ENCODE results near the gene ABCC1. TPM values are rescaled to one million over a fixed set of nuclear protein-coding genes. Genes with fewer than 3 reads are reported as not detected.

ABCC1 gene
- total RNA-seq, 1 experiment from 2014 or later = 23.6 TPM

GRCh38 chr16:16113076-16113475, 163.7 kb downstream of the ABCC1 start:
- Histone ChIP-seq H3K27me3 (ENCODE audit: low read length) (no peaks in the 10 kb centered on the region), H3K27ac (ENCODE audit: low read length) (no peak overlapping the region), H3K4me3 (ENCODE audit: low read length) (no peak overlapping the region), H3K4me1 (ENCODE audit: low read length) (no peaks in the 10 kb centered on the region), H4K20me1 (ENCODE audit: insufficient read depth, low read depth, low read length) (no peaks in the 10 kb centered on the region), H3K79me2 (ENCODE audit: low read length) (0 out of 2 replicates have a peak, but pooled peaks cover 2% of the 10 kb centered on the region), H3K36me3 (ENCODE audit: insufficient read depth, low read length) (peaks cover 81% of the 10 kb centered on the region), H2AFZ (ENCODE audit: low read length) (no peak overlapping the region), H3K9ac (ENCODE audit: low read length) (no peak overlapping the region), H3K9me2 (replicated peaks; ENCODE audit: insufficient read depth, low read length) (no peaks in the 10 kb centered on the region), H3K9me3 (ENCODE audit: low read length) (peaks cover 6% of the 10 kb centered on the region; the same call in 1 of the 2 replicates), H3K4me2 (ENCODE audit: low read depth, low read length, poor library complexity, severe bottlenecking) (no peak overlapping the region)
- no peak for DNase-seq

GRCh38 chr16:16116841-16117240, 167.4 kb downstream of the ABCC1 start:
- Histone ChIP-seq H3K36me3 (ENCODE audit: insufficient read depth, low read length) (peaks cover 68% of the 10 kb centered on the region), H3K4me1 (ENCODE audit: low read length) (no peaks in the 10 kb centered on the region), H3K9me3 (ENCODE audit: low read length) (peaks cover 10% of the 10 kb centered on the region; the same call in 1 of the 2 replicates), H3K4me3 (ENCODE audit: low read length) (no peak overlapping the region), H3K27ac (ENCODE audit: low read length) (no peak overlapping the region), H3K9ac (ENCODE audit: low read length) (no peak overlapping the region), H3K79me2 (ENCODE audit: low read length) (0 out of 2 replicates have a peak, but pooled peaks cover 3% of the 10 kb centered on the region), H4K20me1 (ENCODE audit: insufficient read depth, low read depth, low read length) (no peaks in the 10 kb centered on the region), H3K27me3 (ENCODE audit: low read length) (no peaks in the 10 kb centered on the region), H2AFZ (ENCODE audit: low read length) (no peak overlapping the region), H3K4me2 (ENCODE audit: low read depth, low read length, poor library complexity, severe bottlenecking) (no peak overlapping the region), H3K9me2 (replicated peaks; ENCODE audit: insufficient read depth, low read length) (no peaks in the 10 kb centered on the region)
- no peak for DNase-seq

- H3K27ac ChIP-seq (ENCODE audit: low read length) = no peak overlapping the region
- DNase-seq = peak; percentile 63
- no peaks in the 10 kb centered on the region for H4K20me1 ChIP-seq (ENCODE audit: insufficient read depth, low read depth, low read length)
- H3K9ac ChIP-seq (ENCODE audit: low read length) = no peak overlapping the region
- no peaks in the 10 kb centered on the region for H3K9me2 ChIP-seq (replicated peaks; ENCODE audit: insufficient read depth, low read length)
- no peak overlapping the region for H3K4me3 ChIP-seq (ENCODE audit: low read length)
- H3K4me1 ChIP-seq (ENCODE audit: low read length) = no peaks in the 10 kb centered on the region
- H3K4me2 ChIP-seq (ENCODE audit: low read depth, low read length, poor library complexity, severe bottlenecking) = no peak overlapping the region
- H3K79me2 ChIP-seq (ENCODE audit: low read length) = 0 out of 2 replicates have a peak, but pooled peaks cover 3% of the 10 kb centered on the region
- no peak overlapping the region for H2AFZ ChIP-seq (ENCODE audit: low read length)
- H3K36me3 ChIP-seq (ENCODE audit: insufficient read depth, low read length) = peaks cover 57% of the 10 kb centered on the region
- peaks cover 10% of the 10 kb centered on the region; the same call in 1 of the 2 replicates for H3K9me3 ChIP-seq (ENCODE audit: low read length)
- H3K27me3 ChIP-seq (ENCODE audit: low read length) = no peaks in the 10 kb centered on the region
Observed at GRCh38 chr16:16118337-16118736, 168.9 kb downstream of the ABCC1 start.

DNA sequence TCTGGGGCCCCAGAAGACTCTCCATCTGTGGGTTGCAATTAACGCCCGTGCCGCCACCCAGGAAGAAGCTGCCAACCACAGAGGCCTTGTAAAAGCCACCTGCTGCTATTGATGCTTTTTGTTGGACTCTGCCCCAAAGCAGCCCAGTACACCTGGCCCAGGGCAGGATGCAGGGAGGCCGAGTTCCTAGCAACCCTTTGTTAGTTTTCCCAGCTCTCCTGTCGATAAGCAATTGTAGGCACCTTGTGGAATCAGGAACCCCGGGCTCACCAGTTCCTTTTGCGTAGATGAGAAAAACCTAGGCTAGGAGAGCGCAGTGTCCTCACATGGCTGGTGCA, 170.6 kb downstream of the ABCC1 start:
- H3K9me2 ChIP-seq (replicated peaks; ENCODE audit: insufficient read depth, low read length) = no peaks in the 10 kb centered on the region
- no peak overlapping the region for H3K27ac ChIP-seq (ENCODE audit: low read length)
- H4K20me1 ChIP-seq (ENCODE audit: insufficient read depth, low read depth, low read length) = no peaks in the 10 kb centered on the region
- peaks cover 10% of the 10 kb centered on the region; the same call in 1 of the 2 replicates for H3K9me3 ChIP-seq (ENCODE audit: low read length)
- 0 out of 2 replicates have a peak, but pooled peaks cover 3% of the 10 kb centered on the region for H3K79me2 ChIP-seq (ENCODE audit: low read length)
- no peaks in the 10 kb centered on the region for H3K27me3 ChIP-seq (ENCODE audit: low read length)
- peaks cover 60% of the 10 kb centered on the region for H3K36me3 ChIP-seq (ENCODE audit: insufficient read depth, low read length)
- no peak overlapping the region for H2AFZ ChIP-seq (ENCODE audit: low read length)
- no peak for DNase-seq
- no peak overlapping the region for H3K9ac ChIP-seq (ENCODE audit: low read length)
- no peak overlapping the region for H3K4me2 ChIP-seq (ENCODE audit: low read depth, low read length, poor library complexity, severe bottlenecking)
- no peak overlapping the region for H3K4me3 ChIP-seq (ENCODE audit: low read length)
- no peaks in the 10 kb centered on the region for H3K4me1 ChIP-seq (ENCODE audit: low read length)

DNA sequence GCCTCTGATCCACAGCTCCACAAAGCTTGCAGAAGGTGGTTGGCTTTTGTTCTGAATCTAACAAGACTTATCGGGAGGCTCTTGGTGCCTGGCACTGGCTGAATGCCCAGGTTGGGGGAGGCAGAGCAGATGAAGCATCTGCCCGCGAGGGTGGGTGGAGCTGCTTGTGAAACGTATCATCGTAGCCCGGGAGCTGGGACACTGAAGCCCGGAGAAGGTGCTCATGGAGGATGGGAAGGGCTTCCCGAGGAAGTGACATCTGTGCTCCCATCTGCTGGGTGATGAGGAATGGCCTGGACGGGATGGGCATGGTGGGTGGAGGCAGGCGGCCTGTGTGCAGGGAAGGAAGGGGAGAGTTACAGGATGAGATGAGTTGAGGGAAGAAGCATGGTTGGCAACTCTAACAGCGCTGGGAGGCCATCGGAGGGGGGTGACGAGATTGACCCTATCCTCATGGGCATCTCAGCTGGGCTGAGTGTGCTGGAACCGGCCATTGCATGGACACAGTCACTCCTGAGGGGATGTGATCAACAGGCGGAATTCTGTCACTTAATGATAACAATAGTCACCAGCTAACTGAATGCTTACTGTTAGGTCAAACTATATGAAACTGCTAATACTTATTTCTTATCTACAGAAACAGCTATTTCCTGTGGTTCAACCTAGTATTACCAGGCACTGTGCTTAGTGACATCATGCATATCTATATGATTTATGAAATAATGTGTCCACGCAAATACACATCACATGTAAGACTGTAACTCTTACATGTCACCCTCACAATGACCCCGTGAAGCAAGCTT, 171.2 kb downstream of the ABCC1 start:
- Histone ChIP-seq H3K9ac (ENCODE audit: low read length) (no peak overlapping the region), H3K36me3 (ENCODE audit: insufficient read depth, low read length) (peaks cover 56% of the 10 kb centered on the region), H3K4me3 (ENCODE audit: low read length) (no peak overlapping the region), H3K4me1 (ENCODE audit: low read length) (no peaks in the 10 kb centered on the region), H3K9me3 (ENCODE audit: low read length) (peaks cover 10% of the 10 kb centered on the region; the same call in 1 of the 2 replicates), H4K20me1 (ENCODE audit: insufficient read depth, low read depth, low read length) (no peaks in the 10 kb centered on the region), H3K27me3 (ENCODE audit: low read length) (no peaks in the 10 kb centered on the region), H3K79me2 (ENCODE audit: low read length) (0 out of 2 replicates have a peak, but pooled peaks cover 3% of the 10 kb centered on the region), H3K4me2 (ENCODE audit: low read depth, low read length, poor library complexity, severe bottlenecking) (no peak overlapping the region), H3K9me2 (replicated peaks; ENCODE audit: insufficient read depth, low read length) (no peaks in the 10 kb centered on the region), H2AFZ (ENCODE audit: low read length) (no peak overlapping the region), H3K27ac (ENCODE audit: low read length) (no peak overlapping the region)
- DNase-seq = no peak

- Histone ChIP-seq H2AFZ (ENCODE audit: low read length) (no peak overlapping the region), H3K27ac (ENCODE audit: low read length) (no peak overlapping the region), H3K4me1 (ENCODE audit: low read length) (no peaks in the 10 kb centered on the region), H3K27me3 (ENCODE audit: low read length) (no peaks in the 10 kb centered on the region), H3K79me2 (ENCODE audit: low read length) (0 out of 2 replicates have a peak, but pooled peaks cover 3% of the 10 kb centered on the region), H4K20me1 (ENCODE audit: insufficient read depth, low read depth, low read length) (no peaks in the 10 kb centered on the region), H3K4me2 (ENCODE audit: low read depth, low read length, poor library complexity, severe bottlenecking) (no peak overlapping the region), H3K9me3 (ENCODE audit: low read length) (peaks cover 10% of the 10 kb centered on the region; the same call in 1 of the 2 replicates), H3K4me3 (ENCODE audit: low read length) (no peak overlapping the region), H3K9me2 (replicated peaks; ENCODE audit: insufficient read depth, low read length) (no peaks in the 10 kb centered on the region), H3K9ac (ENCODE audit: low read length) (no peak overlapping the region), H3K36me3 (ENCODE audit: insufficient read depth, low read length) (peaks cover 51% of the 10 kb centered on the region)
- no peak for DNase-seq
Observed at GRCh38 chr16:16121185-16121727, 171.8 kb downstream of the ABCC1 start.

- H3K36me3 ChIP-seq (ENCODE audit: insufficient read depth, low read length) = peaks cover 42% of the 10 kb centered on the region
Observed at GRCh38 chr16:16122264-16122663, 172.8 kb downstream of the ABCC1 start.

GRCh38 chr16:16124438-16124837, 175.0 kb downstream of the ABCC1 start:
- peaks cover 35% of the 10 kb centered on the region for H3K36me3 ChIP-seq (ENCODE audit: insufficient read depth, low read length)
- H3K9me3 ChIP-seq (ENCODE audit: low read length) = no peaks in the 10 kb centered on the region; the same call in 1 of the 2 replicates
- H3K9me2 ChIP-seq (replicated peaks; ENCODE audit: insufficient read depth, low read length) = no peaks in the 10 kb centered on the region
- no peak overlapping the region for H3K4me3 ChIP-seq (ENCODE audit: low read length)
- H3K27me3 ChIP-seq (ENCODE audit: low read length) = no peaks in the 10 kb centered on the region
- no peak overlapping the region for H3K27ac ChIP-seq (ENCODE audit: low read length)
- DNase-seq = no peak
- H3K4me1 ChIP-seq (ENCODE audit: low read length) = no peaks in the 10 kb centered on the region
- H3K9ac ChIP-seq (ENCODE audit: low read length) = no peak overlapping the region
- peaks cover 6% of the 10 kb centered on the region; the same call in 1 of the 2 replicates for H3K79me2 ChIP-seq (ENCODE audit: low read length)
- H2AFZ ChIP-seq (ENCODE audit: low read length) = no peak overlapping the region
- H4K20me1 ChIP-seq (ENCODE audit: insufficient read depth, low read depth, low read length) = no peaks in the 10 kb centered on the region
- no peak overlapping the region for H3K4me2 ChIP-seq (ENCODE audit: low read depth, low read length, poor library complexity, severe bottlenecking)

More at GRCh38 chr16:16122264-16122663, 172.8 kb downstream of the ABCC1 start:
- Histone ChIP-seq H3K27me3 (ENCODE audit: low read length) (no peaks in the 10 kb centered on the region), H3K4me1 (ENCODE audit: low read length) (no peaks in the 10 kb centered on the region), H3K79me2 (ENCODE audit: low read length) (0 out of 2 replicates have a peak, but pooled peaks cover 3% of the 10 kb centered on the region), H3K9me2 (replicated peaks; ENCODE audit: insufficient read depth, low read length) (no peaks in the 10 kb centered on the region), H3K4me2 (ENCODE audit: low read depth, low read length, poor library complexity, severe bottlenecking) (no peak overlapping the region), H3K27ac (ENCODE audit: low read length) (no peak overlapping the region), H3K9ac (ENCODE audit: low read length) (no peak overlapping the region), H4K20me1 (ENCODE audit: insufficient read depth, low read depth, low read length) (no peaks in the 10 kb centered on the region), H3K4me3 (ENCODE audit: low read length) (no peak overlapping the region), H3K9me3 (ENCODE audit: low read length) (peaks cover 6% of the 10 kb centered on the region; the same call in 1 of the 2 replicates), H2AFZ (ENCODE audit: low read length) (no peak overlapping the region)
- DNase-seq = no peak

Measured in Karpas-422 (cell line).